ENCODE data around the gene SAYSD1. TPM values are rescaled to one million over a fixed set of nuclear protein-coding genes. Genes with fewer than 3 reads are reported as not detected.

Gene SAYSD1
- polyA plus RNA-seq, 1 experiment: 12.8 TPM

DNA sequence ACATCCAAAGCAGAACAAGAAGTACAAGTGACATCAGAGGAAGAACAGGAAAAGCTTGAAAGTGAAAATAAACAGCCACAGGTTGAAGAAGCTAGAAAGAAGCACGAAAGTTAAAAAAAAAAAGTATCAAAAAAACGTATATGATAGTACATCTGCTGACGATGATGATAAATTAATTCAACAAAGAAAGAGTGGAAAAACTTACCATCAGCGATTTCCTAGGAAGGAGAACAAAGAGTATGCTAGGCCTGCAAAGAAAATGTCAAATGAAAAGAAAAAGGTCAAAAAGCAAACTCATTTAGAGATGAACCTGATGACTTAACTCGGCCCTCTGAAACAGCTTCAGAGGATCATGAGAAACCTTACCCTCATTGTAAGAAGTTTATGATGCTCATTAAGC is 3.7 kb downstream of the SAYSD1 start:
- Histone ChIP-seq H3K9me3 (ENCODE audit: control insufficient read depth, insufficient read depth, low read length) (no peaks in the 10 kb centered on the region), H3K4me3 (ENCODE audit: low read depth, low read length) (no peak overlapping the region), H3K27me3 (ENCODE audit: control insufficient read depth, insufficient read depth, low read length) (no peaks in the 10 kb centered on the region), H3K27ac (ENCODE audit: low read depth, low read length) (no peak overlapping the region)
- CTCF ChIA-PET: interaction anchor here (2.0 kb wide), 2 partner anchors 9 to 23 kb away, joined by 7 to 10 read pairs; no protein-coding TSS in a partner anchor
- TF ChIP-seq, protein P1, sequence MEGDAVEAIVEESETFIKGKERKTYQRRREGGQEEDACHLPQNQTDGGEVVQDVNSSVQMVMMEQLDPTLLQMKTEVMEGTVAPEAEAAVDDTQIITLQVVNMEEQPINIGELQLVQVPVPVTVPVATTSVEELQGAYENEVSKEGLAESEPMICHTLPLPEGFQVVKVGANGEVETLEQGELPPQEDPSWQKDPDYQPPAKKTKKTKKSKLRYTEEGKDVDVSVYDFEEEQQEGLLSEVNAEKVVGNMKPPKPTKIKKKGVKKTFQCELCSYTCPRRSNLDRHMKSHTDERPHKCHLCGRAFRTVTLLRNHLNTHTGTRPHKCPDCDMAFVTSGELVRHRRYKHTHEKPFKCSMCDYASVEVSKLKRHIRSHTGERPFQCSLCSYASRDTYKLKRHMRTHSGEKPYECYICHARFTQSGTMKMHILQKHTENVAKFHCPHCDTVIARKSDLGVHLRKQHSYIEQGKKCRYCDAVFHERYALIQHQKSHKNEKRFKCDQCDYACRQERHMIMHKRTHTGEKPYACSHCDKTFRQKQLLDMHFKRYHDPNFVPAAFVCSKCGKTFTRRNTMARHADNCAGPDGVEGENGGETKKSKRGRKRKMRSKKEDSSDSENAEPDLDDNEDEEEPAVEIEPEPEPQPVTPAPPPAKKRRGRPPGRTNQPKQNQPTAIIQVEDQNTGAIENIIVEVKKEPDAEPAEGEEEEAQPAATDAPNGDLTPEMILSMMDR (IDR thresholded peaks at IDR 0.05; ENCODE audit: low read depth, low read length): no peak
- no peak for DNase-seq (ENCODE audit: low read depth, low spot score)
- POLR2A ChIA-PET: no interaction called here

DNA sequence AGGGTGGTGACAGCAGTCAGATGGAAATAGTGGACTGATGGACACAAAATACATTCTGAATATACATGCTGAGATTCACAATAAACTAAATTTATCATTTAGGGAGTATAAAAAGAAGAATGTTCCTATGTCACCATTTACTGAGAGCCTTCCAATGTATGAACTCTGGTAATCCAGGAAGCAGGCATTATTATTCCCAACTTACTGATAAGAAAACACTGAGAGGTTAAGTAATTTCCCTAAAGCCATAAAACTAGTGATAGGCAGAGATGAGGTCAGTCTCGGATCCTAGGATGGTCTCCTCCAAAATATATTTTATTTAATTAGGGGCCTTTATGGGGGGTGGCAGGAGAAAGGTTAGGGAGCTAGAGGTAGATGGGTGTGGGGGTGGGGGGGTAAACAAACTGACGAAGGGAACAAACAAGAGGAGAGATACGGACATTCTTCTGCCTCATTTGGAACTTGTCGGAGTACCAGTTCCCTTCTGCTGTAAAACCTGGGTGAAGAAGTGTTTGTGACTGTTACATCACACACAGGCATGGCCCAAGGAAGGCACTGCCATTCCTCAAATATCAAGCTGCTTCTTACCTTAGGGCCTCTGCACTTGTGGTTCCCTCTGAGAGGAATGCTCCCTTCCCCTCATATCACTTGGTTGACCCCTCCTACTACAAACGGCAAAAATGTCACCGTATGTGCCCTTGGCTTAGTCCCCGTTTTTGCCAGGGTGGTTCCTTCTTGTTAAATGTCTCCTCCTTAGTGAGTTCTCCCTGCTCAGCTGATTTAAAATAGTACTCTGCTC is 6.7 kb downstream of the SAYSD1 start:
- no peaks in the 10 kb centered on the region for H3K27me3 ChIP-seq (ENCODE audit: control insufficient read depth, insufficient read depth, low read length)
- no peaks in the 10 kb centered on the region for H3K9me3 ChIP-seq (ENCODE audit: control insufficient read depth, insufficient read depth, low read length)
- no peak overlapping the region for H3K27ac ChIP-seq (ENCODE audit: low read depth, low read length)
- ChIA-PET CTCF (no interaction called here), POLR2A (no interaction called here)
- DNase-seq (ENCODE audit: low read depth, low spot score): no peak
- no peak overlapping the region for H3K4me3 ChIP-seq (ENCODE audit: low read depth, low read length)
- TF ChIP-seq, protein P1 (IDR thresholded peaks at IDR 0.05; ENCODE audit: low read depth, low read length): no peak

DNA sequence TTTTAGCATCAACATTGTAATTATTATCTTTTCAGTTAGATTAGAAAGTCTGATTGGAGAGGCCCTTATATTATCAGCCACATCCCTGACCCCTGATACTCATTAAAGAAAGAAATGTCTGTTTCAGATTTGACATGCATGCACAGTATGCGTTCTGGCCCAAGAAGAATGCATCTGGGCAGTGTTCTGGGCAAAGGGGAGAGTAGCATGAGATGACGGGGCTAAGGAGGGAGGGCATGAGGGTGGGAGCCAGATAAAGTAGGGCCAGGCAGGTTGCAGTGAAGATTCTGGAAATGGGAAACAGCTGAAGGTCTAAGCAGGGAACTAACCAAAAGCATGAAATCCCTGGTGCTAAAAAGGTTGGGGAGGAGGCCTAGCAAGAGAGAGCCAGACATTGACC is 7.3 kb downstream of the SAYSD1 start:
- Histone ChIP-seq H3K4me3 (ENCODE audit: low read depth, low read length) (no peak overlapping the region), H3K27ac (ENCODE audit: low read depth, low read length) (no peak overlapping the region), H3K9me3 (ENCODE audit: control insufficient read depth, insufficient read depth, low read length) (no peaks in the 10 kb centered on the region), H3K27me3 (ENCODE audit: control insufficient read depth, insufficient read depth, low read length) (no peaks in the 10 kb centered on the region)
- ChIA-PET POLR2A (no interaction called here), CTCF (no interaction called here)
- no peak for DNase-seq (ENCODE audit: low read depth, low spot score)
- TF ChIP-seq, protein P1 (IDR thresholded peaks at IDR 0.05; ENCODE audit: low read depth, low read length): no peak

DNA sequence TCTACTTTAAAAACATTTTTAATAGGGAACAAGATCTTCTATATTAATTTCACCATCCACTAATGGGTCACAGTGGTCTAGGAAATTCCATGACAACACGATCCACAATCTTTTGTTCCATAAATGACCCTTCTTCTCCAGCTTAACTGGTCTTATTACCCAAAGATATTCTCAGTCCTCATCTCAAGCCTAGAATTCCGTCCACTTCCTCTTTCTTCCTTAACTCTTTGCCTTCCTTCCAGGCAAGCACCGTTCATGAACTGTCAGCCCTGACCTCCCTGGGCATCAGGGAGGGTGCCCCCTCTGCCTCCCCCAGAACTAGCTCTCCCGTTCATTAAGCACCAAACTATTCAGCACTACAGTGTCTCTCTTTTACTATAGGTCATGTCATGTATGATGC is 8.0 kb downstream of the SAYSD1 start:
- Histone ChIP-seq H3K4me3 (ENCODE audit: low read depth, low read length) (no peak overlapping the region), H3K9me3 (ENCODE audit: control insufficient read depth, insufficient read depth, low read length) (no peaks in the 10 kb centered on the region), H3K27ac (ENCODE audit: low read depth, low read length) (no peak overlapping the region), H3K27me3 (ENCODE audit: control insufficient read depth, insufficient read depth, low read length) (no peaks in the 10 kb centered on the region)
- ChIA-PET POLR2A (no interaction called here), CTCF (no interaction called here)
- DNase-seq (ENCODE audit: low read depth, low spot score): no peak
- TF ChIP-seq, protein P1 (IDR thresholded peaks at IDR 0.05; ENCODE audit: low read depth, low read length): no peak

DNA sequence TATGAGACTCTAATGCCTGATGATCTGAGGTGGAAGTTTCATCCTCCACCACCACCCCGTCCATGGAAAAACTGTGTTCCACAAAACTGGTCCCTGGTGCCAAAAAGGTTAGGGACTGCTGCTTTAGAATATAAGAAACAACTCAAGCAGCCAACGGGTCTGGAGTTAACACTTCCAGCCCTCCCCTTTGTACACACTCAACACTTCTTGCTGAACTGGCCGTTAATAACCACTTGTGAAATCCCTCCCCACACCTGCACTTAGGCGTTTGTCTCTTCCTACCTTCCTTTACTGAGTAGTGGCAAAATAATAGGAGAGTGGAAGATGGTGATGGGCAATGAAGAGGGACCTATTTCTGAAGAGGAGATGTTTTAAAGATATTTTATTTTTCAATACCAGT is 10.5 kb downstream of the SAYSD1 start:
- TF ChIP-seq, protein P1 (IDR thresholded peaks at IDR 0.05; ENCODE audit: low read depth, low read length): no peak
- CTCF ChIA-PET: no interaction called here
- Histone ChIP-seq H3K9me3 (ENCODE audit: control insufficient read depth, insufficient read depth, low read length) (no peaks in the 10 kb centered on the region), H3K27ac (ENCODE audit: low read depth, low read length) (no peak overlapping the region), H3K27me3 (ENCODE audit: control insufficient read depth, insufficient read depth, low read length) (no peaks in the 10 kb centered on the region), H3K4me3 (ENCODE audit: low read depth, low read length) (no peak overlapping the region)
- DNase-seq (ENCODE audit: low read depth, low spot score): no peak
- POLR2A ChIA-PET: no interaction called here
